GM18508 (cell line): Measurements from ENCODE around the gene ATG9B.

ENCODE experiments used
- ATAC-seq: cut with Tn5 transposase; IDR thresholded peaks from one replicate; pipeline ENCODE4 v1.9.1; 2021; ENCODE audit warnings: moderate number of reproducible peaks; ENCODE audit not compliant: insufficient read depth, unreplicated experiment

ATG9B gene

GRCh38 chr7:150986556-150986955 is 37.7 kb downstream of the ATG9B start:
- ATAC-seq, result no peak

DNA sequence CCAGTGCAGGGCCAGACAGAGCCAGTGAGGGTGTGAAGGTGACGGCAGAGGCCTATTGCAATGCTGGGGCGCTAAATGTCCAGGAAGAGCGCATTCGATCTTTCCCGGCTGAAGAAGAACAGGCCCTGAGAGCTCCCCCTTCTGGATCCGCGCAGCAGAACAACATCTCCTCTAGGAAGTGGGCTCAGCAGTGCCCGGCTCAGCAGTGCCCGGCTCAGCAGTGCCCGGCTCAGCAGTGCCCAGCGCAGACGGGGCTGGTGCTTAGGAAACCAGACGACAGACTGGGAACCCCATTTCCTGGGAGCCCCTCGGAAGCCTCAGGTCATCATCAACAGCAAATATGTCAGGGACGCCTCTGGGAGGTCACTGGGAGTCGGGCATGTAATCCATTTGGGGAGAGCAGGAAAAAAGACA is 38.2 kb downstream of the ATG9B start:
- ATAC-seq, result no peak

- ATAC-seq, result no peak
Observed at GRCh38 chr7:150983893-150984368, 40.4 kb downstream of the ATG9B start.

GRCh38 chr7:150982351-150982750 is 41.9 kb downstream of the ATG9B start:
- no peak for ATAC-seq

DNA sequence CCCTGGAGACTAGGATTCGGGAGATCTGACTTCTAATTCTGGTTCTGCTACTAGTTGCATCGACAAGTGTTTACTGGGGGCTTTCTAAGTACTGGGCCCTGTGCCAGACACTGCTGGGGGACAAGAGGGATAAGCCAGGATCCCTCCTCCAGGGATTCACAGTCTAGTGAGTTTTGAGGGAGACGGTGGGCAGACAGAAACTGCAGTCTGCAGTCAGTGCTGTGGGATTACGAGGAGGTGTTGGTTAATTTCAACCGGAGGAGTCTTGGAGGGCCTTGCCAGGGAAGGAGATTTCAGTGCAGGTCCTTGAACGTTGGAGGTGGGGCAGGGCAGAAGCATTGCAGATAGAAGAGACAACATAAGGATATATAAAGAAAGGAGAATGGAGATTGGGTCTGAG is 42.6 kb downstream of the ATG9B start:
- ATAC-seq, result no peak

- ATAC-seq, result no peak
Observed at GRCh38 chr7:150980663-150981062, 43.6 kb downstream of the ATG9B start.

DNA sequence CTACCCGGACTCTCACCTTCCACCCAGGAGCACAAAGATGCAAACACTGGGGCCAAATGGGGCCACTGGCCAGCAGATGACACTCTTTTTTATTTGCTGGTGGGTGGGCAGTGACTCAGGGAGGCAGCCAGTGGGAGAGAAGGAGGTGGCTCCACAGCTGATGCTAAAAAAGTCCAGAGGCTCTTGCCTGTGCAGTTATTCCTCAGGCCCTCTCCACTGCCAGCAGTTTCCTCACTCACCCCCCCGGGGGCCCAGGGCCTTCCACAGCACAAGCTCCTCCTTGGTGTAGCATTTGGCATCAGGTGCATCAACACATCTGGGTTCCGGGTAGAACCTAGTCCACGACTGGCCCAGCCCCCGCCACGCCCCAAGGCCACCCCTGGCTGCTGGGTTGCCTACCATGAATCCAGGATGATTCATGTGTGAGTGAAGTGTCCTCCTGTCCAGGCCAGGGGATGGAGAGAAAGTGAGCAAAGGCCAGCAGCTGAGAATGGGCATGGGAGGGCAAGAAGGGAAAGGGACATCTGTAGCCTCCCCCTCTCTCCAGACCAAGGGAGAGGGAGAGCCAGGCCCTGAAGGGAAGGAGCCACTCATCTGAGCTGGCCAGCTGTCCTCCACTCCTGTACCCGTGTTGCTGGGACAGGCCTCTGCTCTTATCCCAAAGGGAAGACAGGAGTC is 44.4 kb downstream of the ATG9B start:
- no peak for ATAC-seq

GRCh38 chr7:150978126-150978789 is 46.0 kb downstream of the ATG9B start, which contains the start of gene KCNH2:
KCNH2 (minus strand) TSS chr7:150978321; CDS start chr7:150977913, 408 bp downstream.
- ATAC-seq, result no peak

GRCh38 chr7:150977382-150978125 is 46.7 kb downstream of the ATG9B start:
- ATAC-seq, result no peak

GRCh38 chr7:150976529-150977381 is 47.5 kb downstream of the ATG9B start:
- no peak for ATAC-seq

DNA sequence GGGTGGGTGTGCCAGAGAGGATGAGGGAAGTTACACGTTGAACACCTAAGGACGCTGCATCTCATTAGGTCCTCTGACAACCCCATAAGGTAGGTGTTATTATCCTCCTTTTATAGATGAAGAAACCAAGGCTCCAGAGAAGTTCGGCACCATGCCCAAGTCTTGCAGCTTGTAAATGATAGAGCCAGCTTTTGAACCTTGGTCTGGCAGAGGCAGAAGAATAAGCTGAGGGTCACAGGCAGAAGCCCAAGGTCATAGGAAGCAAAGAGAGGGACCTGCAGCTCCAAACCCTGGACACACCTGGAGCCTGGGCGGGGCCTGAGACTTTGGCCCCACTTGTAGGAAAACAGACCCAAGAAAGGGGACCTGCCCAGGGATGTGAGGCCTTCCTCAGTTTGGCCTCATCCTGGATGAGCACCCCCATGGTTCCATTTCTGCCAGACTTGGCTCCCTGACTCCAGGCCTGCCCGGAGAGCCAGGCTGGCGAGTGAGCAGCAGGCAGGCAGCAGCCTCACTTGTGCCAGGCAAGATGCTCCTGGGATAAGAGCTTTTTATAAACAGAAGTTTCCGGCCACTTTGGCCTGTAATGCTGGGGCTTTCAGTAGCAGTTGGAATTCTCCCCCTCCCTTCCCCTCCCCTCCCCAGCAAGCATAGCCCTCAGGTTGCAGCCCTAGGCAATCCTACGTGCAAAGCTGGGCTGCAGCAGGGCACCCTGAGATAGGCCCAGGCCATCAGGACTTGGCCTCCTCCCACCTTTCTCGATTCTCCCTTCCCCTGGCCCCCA is 48.6 kb downstream of the ATG9B start:
- ATAC-seq, result no peak

DNA sequence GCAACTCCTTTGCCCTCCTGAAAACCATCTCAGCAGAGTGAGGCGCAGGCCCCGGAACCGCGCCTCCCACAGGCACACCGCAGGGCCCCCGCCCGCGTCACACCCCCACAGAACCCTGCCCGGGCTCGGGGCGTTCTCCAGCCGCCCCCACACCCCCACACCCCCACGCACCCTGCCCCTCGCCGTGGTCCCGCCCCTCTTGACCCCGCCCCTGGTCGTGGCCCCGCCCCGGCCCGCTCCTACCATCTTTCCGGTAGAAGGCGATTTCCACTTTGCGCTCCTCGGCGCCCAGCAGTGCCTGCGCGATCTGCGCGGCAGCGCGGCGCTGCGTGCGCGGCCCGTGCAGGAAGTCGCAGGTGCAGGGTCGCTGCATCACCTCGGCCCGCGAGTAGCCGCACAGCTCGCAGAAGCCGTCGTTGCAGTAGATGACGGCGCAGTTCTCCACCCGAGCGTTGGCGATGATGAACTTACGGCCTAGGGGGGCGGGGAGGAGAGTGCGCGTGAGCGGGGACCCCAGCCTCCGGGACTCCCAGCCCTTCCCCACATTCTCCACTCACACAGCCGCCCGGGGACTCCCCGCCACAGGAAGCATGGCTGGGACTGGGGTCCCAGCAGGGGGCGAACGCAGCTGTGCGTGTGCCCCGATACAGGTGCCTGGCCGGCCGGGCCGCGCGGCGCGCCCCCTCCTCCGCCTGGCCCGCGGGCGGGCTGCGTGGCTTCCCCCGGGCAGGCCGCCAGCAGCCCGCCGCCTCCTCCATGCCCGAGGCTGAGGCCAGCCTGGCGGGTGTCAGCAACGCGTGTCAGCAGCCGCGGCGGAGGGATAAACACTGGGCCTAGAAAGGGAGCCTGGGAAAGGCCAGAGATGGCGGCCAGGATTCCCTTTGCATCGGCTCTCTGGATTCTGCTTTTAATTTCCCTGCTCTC is 49.6 kb downstream of the ATG9B start:
- ATAC-seq, result no peak

GRCh38 chr7:150973571-150974451 is 50.5 kb downstream of the ATG9B start:
- ATAC-seq, result no peak

DNA sequence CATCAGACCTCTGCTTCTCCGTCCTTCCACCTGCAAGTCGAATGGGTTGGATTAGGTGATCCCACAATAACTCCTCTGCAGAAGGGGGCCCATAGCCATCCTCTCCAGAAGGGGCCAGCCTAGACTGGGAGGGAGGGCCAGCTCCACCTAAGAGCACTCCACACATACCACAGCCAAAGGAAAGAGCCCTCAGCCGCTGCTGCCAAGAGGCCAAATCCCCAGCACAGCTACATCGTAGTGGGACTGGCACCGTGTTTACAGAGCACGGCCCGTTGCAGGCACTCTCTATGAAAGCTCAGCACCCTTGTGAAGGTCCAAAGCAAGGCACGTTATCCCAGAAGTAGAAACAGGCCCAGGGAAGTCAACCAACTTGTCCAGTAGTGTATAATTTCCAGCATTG is 51.6 kb downstream of the ATG9B start:
- no peak for ATAC-seq

GRCh38 chr7:150972023-150972468 is 52.2 kb downstream of the ATG9B start:
- ATAC-seq, result no peak

DNA sequence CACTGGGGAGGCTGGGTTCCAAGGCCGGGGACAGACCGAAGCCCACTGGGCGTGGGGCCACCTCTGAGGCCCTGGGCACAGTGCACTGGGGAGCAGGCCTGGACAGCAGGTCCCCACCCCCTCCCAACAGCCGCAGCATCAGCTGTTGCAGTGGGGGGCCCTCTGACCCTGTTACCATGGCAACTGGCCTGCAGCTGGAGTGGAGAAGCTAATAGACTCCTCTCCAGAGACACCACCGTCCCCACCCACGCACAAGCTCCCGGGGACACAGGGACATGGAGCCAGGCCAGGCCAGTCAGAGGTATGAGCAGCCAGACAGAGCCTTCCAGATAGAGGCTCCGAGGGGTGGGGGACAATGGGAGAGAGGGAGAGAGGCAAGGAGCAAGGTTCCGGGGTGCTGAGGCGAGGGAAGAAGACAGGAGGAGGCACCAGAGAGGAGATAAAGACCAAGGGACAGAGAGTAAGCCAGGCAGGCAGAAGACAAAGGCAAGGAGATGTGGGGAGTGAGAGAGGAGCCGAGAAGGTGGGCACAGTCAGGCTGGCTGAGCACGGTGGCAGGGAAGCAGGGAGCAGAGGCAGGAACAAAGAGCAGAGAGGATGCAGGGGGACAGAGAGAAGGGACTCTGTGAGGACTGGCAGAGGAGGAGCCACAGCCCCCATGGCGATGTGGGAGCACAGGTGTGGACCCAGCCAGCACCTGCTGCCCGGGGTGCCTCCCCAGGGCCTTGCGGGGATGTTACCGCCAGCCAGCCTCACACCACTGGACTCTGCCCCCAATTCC is 52.9 kb downstream of the ATG9B start:
- ATAC-seq, result no peak

DNA sequence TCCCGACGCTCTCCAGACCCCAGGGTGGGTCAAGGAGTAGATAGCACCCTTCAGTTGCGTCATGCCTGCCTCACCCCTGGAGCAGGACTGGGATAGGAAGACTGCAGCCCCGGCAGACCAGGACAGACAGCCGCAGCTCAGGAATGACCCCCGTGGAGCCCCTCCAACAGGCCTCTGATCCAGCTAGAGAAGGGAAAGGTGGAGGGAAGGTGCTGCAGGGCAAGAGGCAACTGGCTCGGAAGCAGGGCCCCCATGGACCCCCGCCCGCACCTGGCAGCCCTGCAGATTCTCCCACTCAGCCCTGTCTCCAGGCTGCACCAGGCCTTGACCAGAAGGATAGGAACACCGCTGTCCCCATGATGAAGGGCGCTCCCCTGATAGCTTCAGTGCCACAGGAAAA is 53.9 kb downstream of the ATG9B start:
- ATAC-seq, result no peak
